Esophagus squamous epithelium (tissue), 4 donors: ENCODE data around the gene SLC17A3.

ENCODE experiments used
- POLR2A ChIP-seq, 4 donors: fragments of 450-650 bp; IDR thresholded peaks; one replicate each; pipeline ENCODE4 v1.6.1; 2017; ENCODE audit warnings: antibody characterized with exemption in 4 of 4, mild to moderate bottlenecking in 4 of 4, moderate library complexity in 3 of 4
- TF ChIP-seq, protein P1 (sequence below), 6 experiments: fragments of 450-650 bp in 4 of 6; fragments of 200-600 bp in 2 of 6; sonication (generic) in 2 of 6; IDR thresholded peaks; one replicate each; pipeline ENCODE4 v1.5.1; 2016 to 2019; ENCODE audit warnings: antibody characterized with exemption in 6 of 6, mild to moderate bottlenecking in 4 of 6, moderate library complexity in 4 of 6

DNA sequence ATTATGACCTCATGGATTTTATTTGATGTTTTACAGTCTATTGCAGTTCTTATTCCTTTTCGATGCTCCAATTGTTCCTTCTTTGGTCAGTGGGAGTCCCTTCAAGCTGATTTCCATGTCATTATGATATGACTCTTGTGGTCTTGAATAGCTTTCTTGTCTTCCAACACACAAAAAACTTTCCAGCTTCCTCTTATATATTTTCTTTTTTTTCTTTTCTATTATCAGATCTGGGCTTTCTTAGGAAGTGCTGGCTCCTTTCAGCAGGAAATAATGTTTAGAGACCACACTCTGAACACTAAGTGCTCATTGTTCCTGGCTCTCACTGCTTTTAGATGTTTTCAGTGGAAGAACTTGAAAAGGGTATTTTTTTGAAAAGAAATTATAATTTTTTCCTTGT lies 39.1 kb downstream of the SLC17A3 start:
- TF ChIP-seq, protein P1, sequence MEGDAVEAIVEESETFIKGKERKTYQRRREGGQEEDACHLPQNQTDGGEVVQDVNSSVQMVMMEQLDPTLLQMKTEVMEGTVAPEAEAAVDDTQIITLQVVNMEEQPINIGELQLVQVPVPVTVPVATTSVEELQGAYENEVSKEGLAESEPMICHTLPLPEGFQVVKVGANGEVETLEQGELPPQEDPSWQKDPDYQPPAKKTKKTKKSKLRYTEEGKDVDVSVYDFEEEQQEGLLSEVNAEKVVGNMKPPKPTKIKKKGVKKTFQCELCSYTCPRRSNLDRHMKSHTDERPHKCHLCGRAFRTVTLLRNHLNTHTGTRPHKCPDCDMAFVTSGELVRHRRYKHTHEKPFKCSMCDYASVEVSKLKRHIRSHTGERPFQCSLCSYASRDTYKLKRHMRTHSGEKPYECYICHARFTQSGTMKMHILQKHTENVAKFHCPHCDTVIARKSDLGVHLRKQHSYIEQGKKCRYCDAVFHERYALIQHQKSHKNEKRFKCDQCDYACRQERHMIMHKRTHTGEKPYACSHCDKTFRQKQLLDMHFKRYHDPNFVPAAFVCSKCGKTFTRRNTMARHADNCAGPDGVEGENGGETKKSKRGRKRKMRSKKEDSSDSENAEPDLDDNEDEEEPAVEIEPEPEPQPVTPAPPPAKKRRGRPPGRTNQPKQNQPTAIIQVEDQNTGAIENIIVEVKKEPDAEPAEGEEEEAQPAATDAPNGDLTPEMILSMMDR (IDR thresholded peaks at IDR 0.05) = no peak
- TF ChIP-seq POLR2A (IDR thresholded peaks at IDR 0.05) = no peak
